HG03060 (cell line): Measurements from ENCODE around the gene OR3A2.
"Not testable (repeated sequence)": the region's sequence is repeated elsewhere in the genome, so short reads cannot be mapped to it uniquely, and the experiment has no call there.

Source experiments
- ATAC-seq: cut with Tn5 transposase; IDR thresholded peaks from one replicate; pipeline ENCODE4 v1.9.1; 2021; ENCODE audit warnings: low read depth, moderate number of reproducible peaks; ENCODE audit not compliant: unreplicated experiment

Gene OR3A2

GRCh38 chr17:3385869-3386816 is at the start of gene OR3A2:
OR3A2 (minus strand) TSS chr17:3386308.
- ATAC-seq: no peak

- ATAC-seq: no peak
These were observed 47.6 kb upstream of the OR3A2 start, which contains the start of gene OR1E2 for GRCh38 chr17:3433741-3434140. OR1E2 (minus strand) TSS chr17:3433841; CDS start chr17:3433841, 0 bp downstream.

GRCh38 chr17:3433215-3433614 is 47.1 kb upstream of the OR3A2 start:
- not testable (repeated sequence) for ATAC-seq

- ATAC-seq: no peak
These were observed 32.1 kb upstream of the OR3A2 start for GRCh38 chr17:3418222-3418621.

- no peak for ATAC-seq
These were observed 29.5 kb upstream of the OR3A2 start for GRCh38 chr17:3415610-3416009.

GRCh38 chr17:3412216-3412615 is 26.1 kb upstream of the OR3A2 start:
- ATAC-seq: not testable (repeated sequence)

GRCh38 chr17:3411070-3411469 is 25.0 kb upstream of the OR3A2 start, which contains the start of gene OR3A3:
OR3A3 (plus strand) TSS chr17:3411370.
- ATAC-seq: no peak

- not testable (repeated sequence) for ATAC-seq
These were observed 17.7 kb upstream of the OR3A2 start for GRCh38 chr17:3403856-3404255.

- ATAC-seq: no peak
These were observed 15.7 kb upstream of the OR3A2 start for GRCh38 chr17:3401786-3402185.

GRCh38 chr17:3400055-3400454 is 13.9 kb upstream of the OR3A2 start:
- ATAC-seq: no peak

GRCh38 chr17:3398310-3398709 is 12.2 kb upstream of the OR3A2 start, which contains the start of gene OR1E1:
OR1E1 (minus strand) TSS chr17:3398410; CDS start chr17:3398410, 0 bp downstream.
- no peak for ATAC-seq

- not testable (repeated sequence) for ATAC-seq
These were observed 11.7 kb upstream of the OR3A2 start for GRCh38 chr17:3397801-3398200.

GRCh38 chr17:3389791-3390190 is 3.7 kb upstream of the OR3A2 start:
- ATAC-seq: no peak

- no peak for ATAC-seq
These were observed 4.2 kb downstream of the OR3A2 start for GRCh38 chr17:3381957-3382356.

- no peak for ATAC-seq
These were observed 7.8 kb downstream of the OR3A2 start for GRCh38 chr17:3378321-3378720.

- not testable (repeated sequence) for ATAC-seq
These were observed 14.9 kb downstream of the OR3A2 start for GRCh38 chr17:3371167-3371566.

GRCh38 chr17:3342782-3343181 is 43.3 kb downstream of the OR3A2 start:
- not testable (repeated sequence) for ATAC-seq

- no peak for ATAC-seq
These were observed 50.2 kb downstream of the OR3A2 start for GRCh38 chr17:3335876-3336275.

- no peak for ATAC-seq
These were observed 67.8 kb downstream of the OR3A2 start for GRCh38 chr17:3318336-3318735.

GRCh38 chr17:3316836-3317235 is 69.3 kb downstream of the OR3A2 start:
- ATAC-seq: no peak

- ATAC-seq: no peak
These were observed 77.5 kb downstream of the OR3A2 start for GRCh38 chr17:3308603-3309002.

GRCh38 chr17:3298260-3298659 is 87.8 kb downstream of the OR3A2 start, which contains the start of gene OR3A1:
OR3A1 (minus strand) TSS chr17:3298360; CDS start chr17:3292582, 5,778 bp downstream.
- ATAC-seq: no peak
